ENCODE measurements around the gene ITGB6.

DNA sequence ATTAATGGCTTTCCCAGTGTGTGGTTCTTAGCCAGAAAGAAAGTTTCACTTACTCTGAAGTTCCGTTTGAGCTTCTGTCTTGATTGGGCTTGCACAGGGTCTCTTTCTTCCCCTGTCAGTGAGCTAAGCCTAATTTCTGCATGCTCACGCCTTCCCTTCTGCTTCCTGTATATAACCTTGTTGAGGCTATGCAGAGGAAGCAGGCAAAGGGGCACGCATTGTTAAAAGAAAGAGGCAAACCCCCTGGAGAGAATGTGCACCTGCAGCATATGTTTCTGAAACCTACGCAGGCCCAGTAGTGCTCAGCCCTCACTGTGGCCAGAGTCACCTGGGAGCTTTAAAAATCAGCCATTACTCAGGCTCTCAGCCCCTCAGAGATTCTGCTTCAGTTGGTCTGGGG, 123.2 kb downstream of the ITGB6 start:
- TF ChIP-seq, protein P1, sequence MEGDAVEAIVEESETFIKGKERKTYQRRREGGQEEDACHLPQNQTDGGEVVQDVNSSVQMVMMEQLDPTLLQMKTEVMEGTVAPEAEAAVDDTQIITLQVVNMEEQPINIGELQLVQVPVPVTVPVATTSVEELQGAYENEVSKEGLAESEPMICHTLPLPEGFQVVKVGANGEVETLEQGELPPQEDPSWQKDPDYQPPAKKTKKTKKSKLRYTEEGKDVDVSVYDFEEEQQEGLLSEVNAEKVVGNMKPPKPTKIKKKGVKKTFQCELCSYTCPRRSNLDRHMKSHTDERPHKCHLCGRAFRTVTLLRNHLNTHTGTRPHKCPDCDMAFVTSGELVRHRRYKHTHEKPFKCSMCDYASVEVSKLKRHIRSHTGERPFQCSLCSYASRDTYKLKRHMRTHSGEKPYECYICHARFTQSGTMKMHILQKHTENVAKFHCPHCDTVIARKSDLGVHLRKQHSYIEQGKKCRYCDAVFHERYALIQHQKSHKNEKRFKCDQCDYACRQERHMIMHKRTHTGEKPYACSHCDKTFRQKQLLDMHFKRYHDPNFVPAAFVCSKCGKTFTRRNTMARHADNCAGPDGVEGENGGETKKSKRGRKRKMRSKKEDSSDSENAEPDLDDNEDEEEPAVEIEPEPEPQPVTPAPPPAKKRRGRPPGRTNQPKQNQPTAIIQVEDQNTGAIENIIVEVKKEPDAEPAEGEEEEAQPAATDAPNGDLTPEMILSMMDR (IDR thresholded peaks at IDR 0.05): no peak
- TF ChIP-seq, protein P2, sequence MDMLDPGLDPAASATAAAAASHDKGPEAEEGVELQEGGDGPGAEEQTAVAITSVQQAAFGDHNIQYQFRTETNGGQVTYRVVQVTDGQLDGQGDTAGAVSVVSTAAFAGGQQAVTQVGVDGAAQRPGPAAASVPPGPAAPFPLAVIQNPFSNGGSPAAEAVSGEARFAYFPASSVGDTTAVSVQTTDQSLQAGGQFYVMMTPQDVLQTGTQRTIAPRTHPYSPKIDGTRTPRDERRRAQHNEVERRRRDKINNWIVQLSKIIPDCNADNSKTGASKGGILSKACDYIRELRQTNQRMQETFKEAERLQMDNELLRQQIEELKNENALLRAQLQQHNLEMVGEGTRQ (IDR thresholded peaks at IDR 0.05): no peak
- no peak for TF ChIP-seq CBX8 (IDR thresholded peaks at IDR 0.05)
- no peak for TF ChIP-seq POLR2A (IDR thresholded peaks at IDR 0.05; ENCODE audit: low read length)
- no peak for TF ChIP-seq ESRRA (IDR thresholded peaks at IDR 0.05; ENCODE audit: borderline replicate concordance, low read length)
- TF ChIP-seq PHF8 (IDR thresholded peaks at IDR 0.05; ENCODE audit: borderline replicate concordance, low read depth): no peak
- no peak for TF ChIP-seq RCOR1 (IDR thresholded peaks at IDR 0.05; ENCODE audit: low read depth, low read length)
- TF ChIP-seq, protein P3, sequence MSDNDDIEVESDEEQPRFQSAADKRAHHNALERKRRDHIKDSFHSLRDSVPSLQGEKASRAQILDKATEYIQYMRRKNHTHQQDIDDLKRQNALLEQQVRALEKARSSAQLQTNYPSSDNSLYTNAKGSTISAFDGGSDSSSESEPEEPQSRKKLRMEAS (IDR thresholded peaks at IDR 0.05): no peak
- TF ChIP-seq, protein P4, sequence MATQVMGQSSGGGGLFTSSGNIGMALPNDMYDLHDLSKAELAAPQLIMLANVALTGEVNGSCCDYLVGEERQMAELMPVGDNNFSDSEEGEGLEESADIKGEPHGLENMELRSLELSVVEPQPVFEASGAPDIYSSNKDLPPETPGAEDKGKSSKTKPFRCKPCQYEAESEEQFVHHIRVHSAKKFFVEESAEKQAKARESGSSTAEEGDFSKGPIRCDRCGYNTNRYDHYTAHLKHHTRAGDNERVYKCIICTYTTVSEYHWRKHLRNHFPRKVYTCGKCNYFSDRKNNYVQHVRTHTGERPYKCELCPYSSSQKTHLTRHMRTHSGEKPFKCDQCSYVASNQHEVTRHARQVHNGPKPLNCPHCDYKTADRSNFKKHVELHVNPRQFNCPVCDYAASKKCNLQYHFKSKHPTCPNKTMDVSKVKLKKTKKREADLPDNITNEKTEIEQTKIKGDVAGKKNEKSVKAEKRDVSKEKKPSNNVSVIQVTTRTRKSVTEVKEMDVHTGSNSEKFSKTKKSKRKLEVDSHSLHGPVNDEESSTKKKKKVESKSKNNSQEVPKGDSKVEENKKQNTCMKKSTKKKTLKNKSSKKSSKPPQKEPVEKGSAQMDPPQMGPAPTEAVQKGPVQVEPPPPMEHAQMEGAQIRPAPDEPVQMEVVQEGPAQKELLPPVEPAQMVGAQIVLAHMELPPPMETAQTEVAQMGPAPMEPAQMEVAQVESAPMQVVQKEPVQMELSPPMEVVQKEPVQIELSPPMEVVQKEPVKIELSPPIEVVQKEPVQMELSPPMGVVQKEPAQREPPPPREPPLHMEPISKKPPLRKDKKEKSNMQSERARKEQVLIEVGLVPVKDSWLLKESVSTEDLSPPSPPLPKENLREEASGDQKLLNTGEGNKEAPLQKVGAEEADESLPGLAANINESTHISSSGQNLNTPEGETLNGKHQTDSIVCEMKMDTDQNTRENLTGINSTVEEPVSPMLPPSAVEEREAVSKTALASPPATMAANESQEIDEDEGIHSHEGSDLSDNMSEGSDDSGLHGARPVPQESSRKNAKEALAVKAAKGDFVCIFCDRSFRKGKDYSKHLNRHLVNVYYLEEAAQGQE (IDR thresholded peaks at IDR 0.05): no peak
- no peak for TF ChIP-seq BHLHE40 (IDR thresholded peaks at IDR 0.05; ENCODE audit: low read depth, low read length)
- TF ChIP-seq CEBPB (IDR thresholded peaks at IDR 0.05): no peak
- TF ChIP-seq FOXS1 (CRISPR knock-in tag; IDR thresholded peaks at IDR 0.05): no peak
- TF ChIP-seq, protein P5, sequence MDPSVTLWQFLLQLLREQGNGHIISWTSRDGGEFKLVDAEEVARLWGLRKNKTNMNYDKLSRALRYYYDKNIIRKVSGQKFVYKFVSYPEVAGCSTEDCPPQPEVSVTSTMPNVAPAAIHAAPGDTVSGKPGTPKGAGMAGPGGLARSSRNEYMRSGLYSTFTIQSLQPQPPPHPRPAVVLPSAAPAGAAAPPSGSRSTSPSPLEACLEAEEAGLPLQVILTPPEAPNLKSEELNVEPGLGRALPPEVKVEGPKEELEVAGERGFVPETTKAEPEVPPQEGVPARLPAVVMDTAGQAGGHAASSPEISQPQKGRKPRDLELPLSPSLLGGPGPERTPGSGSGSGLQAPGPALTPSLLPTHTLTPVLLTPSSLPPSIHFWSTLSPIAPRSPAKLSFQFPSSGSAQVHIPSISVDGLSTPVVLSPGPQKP (IDR thresholded peaks at IDR 0.05; ENCODE audit: low read depth, low read length): no peak

All from A549 (cell line).